GM19043 (cell line): ENCODE data around the gene RIOK1.
"Not testable (repeated sequence)": the region's sequence is repeated elsewhere in the genome, so short reads cannot be mapped to it uniquely, and the experiment has no call there.

Source experiments
- ATAC-seq: cut with Tn5 transposase; IDR thresholded peaks from one replicate; pipeline ENCODE4 v1.9.1; 2021; ENCODE audit warnings: low read depth; ENCODE audit not compliant: unreplicated experiment

Gene RIOK1

GRCh38 chr6:7439228-7439627 is 49.6 kb downstream of the RIOK1 start:
- ATAC-seq, result no peak

GRCh38 chr6:7440476-7440875 is 50.9 kb downstream of the RIOK1 start:
- ATAC-seq, result no peak

- no peak for ATAC-seq
Observed at GRCh38 chr6:7441048-7441775, 51.6 kb downstream of the RIOK1 start.

GRCh38 chr6:7442467-7442866 is 52.9 kb downstream of the RIOK1 start:
- ATAC-seq, result no peak

GRCh38 chr6:7445101-7445500 is 55.5 kb downstream of the RIOK1 start:
- no peak for ATAC-seq

- ATAC-seq, result no peak
Observed at GRCh38 chr6:7445885-7446461, 56.4 kb downstream of the RIOK1 start.

- no peak for ATAC-seq
Observed at GRCh38 chr6:7446619-7447325, 57.2 kb downstream of the RIOK1 start.

- no peak for ATAC-seq
Observed at GRCh38 chr6:7448232-7448631, 58.6 kb downstream of the RIOK1 start.

GRCh38 chr6:7449018-7449417 is 59.4 kb downstream of the RIOK1 start:
- ATAC-seq, result no peak

- ATAC-seq, result no peak
Observed at GRCh38 chr6:7451326-7451725, 61.7 kb downstream of the RIOK1 start.

GRCh38 chr6:7452898-7453297 is 63.3 kb downstream of the RIOK1 start:
- ATAC-seq, result no peak

- no peak for ATAC-seq
Observed at GRCh38 chr6:7454696-7455358, 65.2 kb downstream of the RIOK1 start.

- ATAC-seq, result not testable (repeated sequence)
Observed at GRCh38 chr6:7456302-7456701, 66.7 kb downstream of the RIOK1 start.

- no peak for ATAC-seq
Observed at GRCh38 chr6:7461416-7461815, 71.8 kb downstream of the RIOK1 start.

- no peak for ATAC-seq
Observed at GRCh38 chr6:7463785-7464184, 74.2 kb downstream of the RIOK1 start.

GRCh38 chr6:7467007-7467897 is 77.6 kb downstream of the RIOK1 start:
- no peak for ATAC-seq
